GM21737 (cell line): Measurements from ENCODE around the gene SAE1.
"Not testable (repeated sequence)": the region's sequence is repeated elsewhere in the genome, so short reads cannot be mapped to it uniquely, and the experiment has no call there.

Experiments
- ATAC-seq: cut with Tn5 transposase; IDR thresholded peaks from one replicate; pipeline ENCODE4 v1.9.1; 2021; ENCODE audit warnings: mild to moderate bottlenecking, moderate library complexity; ENCODE audit not compliant: unreplicated experiment

The SAE1 gene

GRCh38 chr19:47232422-47233211, 102.0 kb downstream of the SAE1 start:
- ATAC-seq, result no peak

GRCh38 chr19:47236072-47236675, 105.5 kb downstream of the SAE1 start:
- no peak for ATAC-seq

- ATAC-seq, result no peak
These were observed 108.5 kb downstream of the SAE1 start for GRCh38 chr19:47239152-47239551.

GRCh38 chr19:47239610-47240296, 109.1 kb downstream of the SAE1 start:
- ATAC-seq, result no peak

DNA sequence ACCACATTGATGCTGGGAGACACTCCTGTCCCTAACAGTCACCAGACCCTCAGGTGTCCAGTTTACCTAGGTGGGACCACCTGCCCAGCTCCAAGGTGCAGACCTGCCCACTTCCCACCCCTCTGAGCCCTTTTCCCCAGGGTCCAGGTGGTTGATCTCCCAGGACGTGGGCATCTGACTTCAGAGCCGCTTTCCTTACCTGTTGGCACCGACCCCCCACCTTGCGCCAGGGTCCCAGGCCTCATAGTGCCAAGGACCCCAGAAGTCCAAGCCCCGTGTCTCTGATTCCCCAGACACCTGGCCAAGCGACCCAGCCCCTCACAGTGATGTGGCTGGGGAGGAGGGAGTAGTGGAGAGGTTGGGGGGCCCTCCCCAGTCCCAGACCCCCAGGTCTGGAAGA, 109.9 kb downstream of the SAE1 start:
- no peak for ATAC-seq

DNA sequence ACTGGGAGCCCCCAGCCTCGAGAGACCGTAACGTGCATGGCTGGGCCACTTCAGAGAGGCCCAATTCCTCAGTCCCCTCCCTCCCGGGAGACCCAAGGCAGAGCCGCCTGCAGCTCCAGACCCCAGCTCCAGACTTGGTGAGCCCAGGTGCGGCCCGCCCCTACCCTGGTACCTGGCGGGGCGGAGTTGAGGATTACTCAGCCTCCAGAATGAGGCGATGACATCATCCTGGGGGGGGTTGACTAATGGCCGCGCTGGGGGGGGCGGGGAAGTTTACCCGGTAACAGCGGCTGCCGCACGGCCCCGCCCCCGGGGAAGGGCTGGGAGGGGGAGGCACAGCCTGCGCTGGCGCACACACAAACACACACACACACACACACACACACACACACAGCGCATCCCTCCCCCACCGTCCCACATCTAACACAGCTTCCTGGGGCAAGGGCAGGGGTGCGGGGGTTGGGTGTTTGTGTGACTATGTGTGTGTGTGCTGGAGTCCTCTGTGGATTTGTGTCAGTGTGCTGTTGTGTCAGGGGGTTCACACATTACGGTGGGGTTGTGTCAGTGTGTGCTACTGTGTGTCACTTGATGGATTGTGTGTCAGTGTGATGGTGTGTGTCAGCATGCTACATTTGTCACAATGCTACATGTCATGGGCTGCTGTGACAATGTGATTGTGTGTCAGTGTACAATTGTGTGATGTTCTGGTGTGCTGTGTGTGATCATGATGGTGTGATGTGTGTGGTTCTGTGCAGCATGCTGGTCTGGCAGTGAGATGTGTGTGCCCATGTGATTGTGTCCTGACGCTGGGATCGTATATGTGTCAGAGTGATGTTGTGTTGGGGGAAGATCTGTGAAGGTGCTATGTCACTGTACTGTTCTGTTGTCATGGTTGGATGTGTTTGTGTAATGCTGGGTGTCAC, 110.6 kb downstream of the SAE1 start:
- no peak for ATAC-seq

DNA sequence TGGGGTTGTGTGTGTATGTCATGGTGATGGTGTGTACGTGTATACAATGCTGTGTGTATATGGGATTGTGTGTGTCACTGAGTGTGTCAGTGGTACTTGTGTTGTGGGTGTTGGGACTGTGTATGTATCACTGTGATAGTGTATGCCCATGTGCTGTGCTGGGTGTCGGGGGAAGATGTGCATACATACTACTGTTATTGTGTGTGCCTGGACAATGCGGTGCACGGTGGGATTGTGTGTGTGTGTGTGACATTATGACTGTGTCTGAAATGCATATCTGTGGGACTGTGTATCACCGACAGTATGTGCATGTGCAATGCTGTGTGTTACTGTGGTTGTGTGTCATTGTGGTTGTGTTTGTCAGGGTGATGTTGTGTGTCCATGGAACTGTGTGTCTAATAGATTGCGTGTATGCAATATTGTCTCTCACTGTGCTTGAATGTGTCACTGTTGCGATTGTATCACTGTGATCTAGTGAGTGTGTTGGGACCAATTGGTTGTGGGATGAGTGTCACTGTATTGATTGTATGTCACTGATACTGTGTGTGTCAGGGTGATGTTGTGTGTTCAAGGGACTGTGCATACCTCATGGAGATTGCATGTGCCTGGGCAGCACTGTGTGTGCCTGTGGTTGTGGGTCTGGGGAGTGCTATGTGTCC, 111.4 kb downstream of the SAE1 start:
- no peak for ATAC-seq

GRCh38 chr19:47243364-47243775, 112.7 kb downstream of the SAE1 start:
- no peak for ATAC-seq

GRCh38 chr19:47243776-47244547, 113.3 kb downstream of the SAE1 start:
- peak; percentile 69 for ATAC-seq

- ATAC-seq, result no peak
These were observed 116.8 kb downstream of the SAE1 start for GRCh38 chr19:47247308-47247990.

- ATAC-seq, result not testable (repeated sequence)
These were observed 122.4 kb downstream of the SAE1 start for GRCh38 chr19:47253016-47253415.

GRCh38 chr19:47253467-47253881, 122.8 kb downstream of the SAE1 start:
- ATAC-seq, result no peak

GRCh38 chr19:47253970-47254369, 123.3 kb downstream of the SAE1 start:
- ATAC-seq, result no peak

DNA sequence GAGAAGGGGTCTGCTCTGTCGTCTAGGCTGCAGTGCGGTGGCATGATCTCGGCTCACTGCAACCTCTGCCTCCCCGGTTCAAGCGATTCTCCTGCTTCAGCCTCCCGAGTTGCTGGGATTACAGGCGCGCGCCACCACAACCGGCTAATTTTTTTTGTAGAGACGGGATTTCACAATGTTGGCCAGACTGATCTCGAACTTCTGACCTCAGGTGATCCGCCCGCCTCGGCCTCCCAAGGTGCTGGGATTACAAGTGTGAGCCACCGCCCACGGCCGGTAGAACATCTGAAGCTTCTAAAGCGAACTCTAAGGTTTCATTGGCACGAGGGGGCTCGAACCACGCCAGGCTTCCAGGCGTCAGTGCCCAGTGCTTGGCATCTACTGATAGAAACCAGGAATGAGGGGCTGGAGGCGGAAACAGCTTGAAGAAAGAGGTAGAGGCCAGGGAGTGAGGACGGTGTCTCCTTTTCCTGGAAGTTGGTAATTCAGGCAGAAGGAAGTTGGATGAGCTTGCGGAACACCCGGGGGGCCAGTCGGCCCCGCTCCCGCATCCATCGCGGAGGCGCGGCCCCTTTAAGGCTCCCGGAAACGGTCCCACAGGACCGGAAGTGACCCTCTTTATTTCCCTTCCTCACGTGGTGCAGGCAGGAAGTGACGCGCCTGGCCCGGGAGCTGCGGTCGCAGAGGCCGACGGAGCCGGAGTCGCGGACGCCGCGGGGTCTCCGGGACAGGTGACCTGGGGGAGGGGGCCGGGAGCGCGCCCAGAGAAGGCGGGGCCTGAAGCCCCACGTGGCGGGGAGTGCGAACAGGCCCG, 125.5 kb downstream of the SAE1 start, which contains the start of gene CCDC9:
Gene CCDC9, plus strand, starts transcription at position 647 of the 814 bp plus-strand sequence. CDS start 1,876 bp downstream, outside the sequence.
- ATAC-seq, result peak; percentile 42

- ATAC-seq, result peak; percentile 73
These were observed 126.2 kb downstream of the SAE1 start for GRCh38 chr19:47256693-47257410.

- ATAC-seq, result no peak
These were observed 127.0 kb downstream of the SAE1 start for GRCh38 chr19:47257411-47258169.

DNA sequence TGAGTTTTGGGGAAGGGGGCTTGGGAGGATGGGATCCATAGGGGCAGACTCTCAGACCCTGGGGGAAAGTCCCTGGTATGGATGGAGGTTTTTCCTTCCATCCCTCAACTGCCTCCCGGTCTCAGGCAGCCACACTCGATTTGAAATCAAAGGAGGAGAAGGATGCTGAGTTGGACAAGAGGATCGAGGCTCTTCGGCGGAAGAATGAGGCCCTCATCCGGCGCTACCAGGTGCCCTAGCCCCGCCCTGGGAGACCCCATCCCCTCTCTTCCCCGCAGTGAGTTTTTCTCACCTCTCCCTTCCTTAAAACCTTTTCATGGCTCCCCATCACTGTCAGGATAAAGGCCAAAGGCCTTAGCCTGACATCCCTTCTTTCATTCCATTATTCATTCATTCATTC, 127.8 kb downstream of the SAE1 start:
- ATAC-seq, result no peak
